ENCODE data around the gene GLT8D2.

Gene GLT8D2

DNA sequence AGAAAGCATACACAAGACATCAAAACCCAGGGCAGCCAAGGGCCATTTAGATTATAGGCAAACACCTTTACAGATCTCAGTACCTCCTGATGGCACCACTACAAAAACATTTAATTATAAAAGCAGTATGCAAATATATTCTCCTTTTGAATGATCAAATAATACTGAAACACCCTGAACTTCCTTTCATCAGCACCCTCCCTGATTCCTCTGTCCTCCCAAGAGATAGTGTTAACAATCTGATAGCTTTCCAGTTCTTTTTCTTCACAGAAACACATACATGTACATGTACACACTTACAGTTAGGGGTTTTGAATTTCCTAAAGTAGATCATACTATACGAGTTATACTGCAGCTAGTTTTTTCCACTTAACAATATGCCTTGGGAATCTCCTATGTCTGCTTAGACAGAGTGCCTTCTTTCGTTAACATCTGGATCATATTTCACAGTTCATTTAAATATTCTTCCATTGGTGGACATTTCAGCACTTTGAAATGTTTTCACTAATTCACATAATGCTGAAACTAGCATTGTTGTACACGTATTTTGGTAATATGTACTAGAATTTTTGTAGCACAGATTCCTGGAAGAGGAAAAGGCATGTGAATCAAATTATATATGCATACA lies 49.1 kb downstream of the GLT8D2 start:
- Histone ChIP-seq H3K23ac (ENCODE audit: low read depth, low read length, poor library complexity) (no peak overlapping the region), H3K18ac (ENCODE audit: low read length) (no peak overlapping the region), H3K9ac (ENCODE audit: low read depth, low read length, poor library complexity) (no peak overlapping the region), H4K8ac (ENCODE audit: low read depth, low read length) (no peak overlapping the region), H2AFZ (ENCODE audit: low read length) (no peak overlapping the region), H2BK120ac (ENCODE audit: low read depth, low read length) (no peak overlapping the region), H3K14ac (ENCODE audit: low read length) (no peak overlapping the region), H3K27me3 (ENCODE audit: control insufficient read depth in 3 of 3, insufficient read depth in 3 of 3, low read depth in 1 of 3, low read length in 3 of 3) (no peaks in the 10 kb centered on the region), H3K27ac (replicated peaks; ENCODE audit: low read length) (no peak overlapping the region), H3K36me3 (replicated peaks in 1 of 2; ENCODE audit: control insufficient read depth in 2 of 2, insufficient read depth in 2 of 2, low read length in 2 of 2) (no peaks in the 10 kb centered on the region), H2AK5ac (ENCODE audit: low read depth, low read length) (no peak overlapping the region), H2BK5ac (ENCODE audit: low read length) (no peak overlapping the region), H3K4ac (ENCODE audit: low read length) (no peak overlapping the region), H2BK15ac (ENCODE audit: low read length) (no peak overlapping the region), H4K91ac (ENCODE audit: low read depth, low read length, poor library complexity) (no peak overlapping the region), H2BK12ac (ENCODE audit: low read length) (no peak overlapping the region), H3K79me1 (ENCODE audit: low read depth, low read length) (no peaks in the 10 kb centered on the region), H3K4me1 (ENCODE audit: control insufficient read depth in 2 of 2, insufficient read depth in 1 of 2, low read depth in 1 of 2, low read length in 2 of 2) (no peaks in the 10 kb centered on the region), H3K4me2 (ENCODE audit: insufficient read depth, low read length, poor library complexity, severe bottlenecking) (no peak overlapping the region), H3K4me3 (ENCODE audit: low read length in 2 of 2) (no peak overlapping the region), H3K9me3 (replicated peaks in 1 of 2; ENCODE audit: control insufficient read depth in 2 of 2, insufficient read depth in 1 of 2, low read depth in 1 of 2, low read length in 2 of 2) (no peaks in the 10 kb centered on the region)
- no CpG with 5 or more reads among the region's 3 CpGs for WGBS, 2 donors (ENCODE audit: extremely low coverage in 2 of 2, insufficient read length in 2 of 2, insufficient replicate concordance in 1 of 2)
- no peak for DNase-seq (ENCODE audit: low spot score)

DNA sequence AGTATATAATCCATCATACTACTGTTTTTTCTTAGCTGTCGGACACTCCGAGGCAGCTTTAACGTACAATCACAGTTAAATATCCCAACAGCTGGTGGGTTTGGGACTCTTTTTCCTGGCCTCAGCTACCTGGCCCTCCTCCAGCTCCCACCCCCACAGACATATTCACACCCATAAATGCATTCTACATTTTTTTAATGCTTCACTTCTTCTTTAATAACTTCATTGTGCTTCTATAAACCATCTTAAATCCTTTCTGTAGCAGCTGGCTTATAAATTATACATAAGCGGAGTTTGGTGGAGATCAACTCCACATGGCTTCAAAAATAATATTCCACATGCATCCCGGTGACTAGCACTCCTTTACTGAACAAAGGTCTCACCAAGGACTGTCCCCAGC lies 51.0 kb downstream of the GLT8D2 start:
- no peaks in the 10 kb centered on the region for H3K4me1 ChIP-seq (ENCODE audit: control insufficient read depth in 2 of 2, insufficient read depth in 1 of 2, low read depth in 1 of 2, low read length in 2 of 2)
- H3K4me2 ChIP-seq (ENCODE audit: insufficient read depth, low read length, poor library complexity, severe bottlenecking), result no peak overlapping the region
- H3K9me3 ChIP-seq (replicated peaks in 1 of 2; ENCODE audit: control insufficient read depth in 2 of 2, insufficient read depth in 1 of 2, low read depth in 1 of 2, low read length in 2 of 2), result no peaks in the 10 kb centered on the region
- no peak for DNase-seq (ENCODE audit: low spot score)
- no CpG with 5 or more reads among the region's 5 CpGs for WGBS, 2 donors (ENCODE audit: extremely low coverage in 2 of 2, insufficient read length in 2 of 2, insufficient replicate concordance in 1 of 2)
- no peak overlapping the region for H4K8ac ChIP-seq (ENCODE audit: low read depth, low read length)
- no peak overlapping the region for H2BK120ac ChIP-seq (ENCODE audit: low read depth, low read length)
- H2AFZ ChIP-seq (ENCODE audit: low read length), result no peak overlapping the region
- H2BK12ac ChIP-seq (ENCODE audit: low read length), result no peak overlapping the region
- H3K27me3 ChIP-seq (ENCODE audit: control insufficient read depth in 3 of 3, insufficient read depth in 3 of 3, low read depth in 1 of 3, low read length in 3 of 3), result peaks cover 0 to 6% (median 0%) of the 10 kb centered on the region in 3 experiments
- no peak overlapping the region for H3K23ac ChIP-seq (ENCODE audit: low read depth, low read length, poor library complexity)
- no peak overlapping the region for H4K91ac ChIP-seq (ENCODE audit: low read depth, low read length, poor library complexity)
- no peak overlapping the region for H3K27ac ChIP-seq (replicated peaks; ENCODE audit: low read length)
- H3K18ac ChIP-seq (ENCODE audit: low read length), result no peak overlapping the region
- H3K4me3 ChIP-seq (ENCODE audit: low read length in 2 of 2), result no peak overlapping the region
- no peak overlapping the region for H2AK5ac ChIP-seq (ENCODE audit: low read depth, low read length)
- H3K79me1 ChIP-seq (ENCODE audit: low read depth, low read length), result no peaks in the 10 kb centered on the region
- H2BK5ac ChIP-seq (ENCODE audit: low read length), result no peak overlapping the region
- H2BK15ac ChIP-seq (ENCODE audit: low read length), result no peak overlapping the region
- H3K4ac ChIP-seq (ENCODE audit: low read length), result no peak overlapping the region
- H3K14ac ChIP-seq (ENCODE audit: low read length), result no peak overlapping the region
- no peaks in the 10 kb centered on the region for H3K36me3 ChIP-seq (replicated peaks in 1 of 2; ENCODE audit: control insufficient read depth in 2 of 2, insufficient read depth in 2 of 2, low read length in 2 of 2)
- H3K9ac ChIP-seq (ENCODE audit: low read depth, low read length, poor library complexity), result no peak overlapping the region

DNA sequence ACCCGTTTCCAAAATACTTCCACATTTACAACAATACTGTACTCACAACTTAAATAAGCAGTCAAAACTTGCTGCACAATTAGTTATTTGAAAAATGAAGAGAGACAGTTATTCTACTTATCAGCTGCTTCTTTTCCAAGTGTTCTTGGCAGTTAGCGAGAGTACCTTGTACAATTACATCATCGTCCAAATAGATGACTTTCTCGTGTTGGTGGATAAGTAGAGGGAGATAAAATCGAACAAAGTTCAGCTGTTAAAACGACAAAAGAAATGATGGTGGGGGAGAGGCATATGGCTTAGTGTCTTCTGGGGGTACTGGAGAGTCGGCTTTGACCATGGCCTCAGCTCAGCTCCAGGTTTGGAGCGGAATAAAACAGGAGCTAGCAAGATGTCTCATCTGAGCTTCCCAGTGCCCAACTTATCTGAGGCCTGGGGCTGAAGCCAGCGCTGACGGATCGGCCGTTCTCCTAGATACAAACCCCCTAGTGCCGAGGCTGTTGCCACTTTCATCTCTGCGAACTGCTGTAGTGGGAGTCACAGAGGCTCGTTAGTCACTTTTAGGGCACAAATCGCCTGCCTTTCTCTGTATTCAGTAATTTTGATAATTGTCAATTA lies 52.6 kb downstream of the GLT8D2 start:
- Histone ChIP-seq H2AK5ac (ENCODE audit: low read depth, low read length) (no peak overlapping the region), H3K79me1 (ENCODE audit: low read depth, low read length) (no peaks in the 10 kb centered on the region), H3K9ac (ENCODE audit: low read depth, low read length, poor library complexity) (no peak overlapping the region), H4K8ac (ENCODE audit: low read depth, low read length) (no peak overlapping the region), H3K23ac (ENCODE audit: low read depth, low read length, poor library complexity) (no peak overlapping the region), H3K4ac (ENCODE audit: low read length) (no peak overlapping the region), H3K4me1 (ENCODE audit: control insufficient read depth in 2 of 2, insufficient read depth in 1 of 2, low read depth in 1 of 2, low read length in 2 of 2) (no peaks in the 10 kb centered on the region), H3K27ac (replicated peaks; ENCODE audit: low read length) (no peak overlapping the region), H3K4me2 (ENCODE audit: insufficient read depth, low read length, poor library complexity, severe bottlenecking) (no peak overlapping the region), H3K27me3 (ENCODE audit: control insufficient read depth in 3 of 3, insufficient read depth in 3 of 3, low read depth in 1 of 3, low read length in 3 of 3) (peaks cover 0 to 6% (median 0%) of the 10 kb centered on the region in 3 experiments), H3K18ac (ENCODE audit: low read length) (no peak overlapping the region), H2AFZ (ENCODE audit: low read length) (no peak overlapping the region), H2BK15ac (ENCODE audit: low read length) (no peak overlapping the region), H4K91ac (ENCODE audit: low read depth, low read length, poor library complexity) (no peak overlapping the region), H3K36me3 (replicated peaks in 1 of 2; ENCODE audit: control insufficient read depth in 2 of 2, insufficient read depth in 2 of 2, low read length in 2 of 2) (no peaks in the 10 kb centered on the region), H3K9me3 (replicated peaks in 1 of 2; ENCODE audit: control insufficient read depth in 2 of 2, insufficient read depth in 1 of 2, low read depth in 1 of 2, low read length in 2 of 2) (no peaks in the 10 kb centered on the region), H3K4me3 (ENCODE audit: low read length in 2 of 2) (no peak overlapping the region), H2BK12ac (ENCODE audit: low read length) (no peak overlapping the region), H3K14ac (ENCODE audit: low read length) (no peak overlapping the region), H2BK5ac (ENCODE audit: low read length) (no peak overlapping the region), H2BK120ac (ENCODE audit: low read depth, low read length) (no peak overlapping the region)
- DNase-seq (ENCODE audit: low spot score), result no peak
- whole genome bisulfite sequencing, 2 donors (ENCODE audit: extremely low coverage in 2 of 2, insufficient read length in 2 of 2, insufficient replicate concordance in 1 of 2), result 100% methylated on average over 2 of the region's 16 CpGs; no CpG with 5 or more reads in 1 of the 2 donors

DNA sequence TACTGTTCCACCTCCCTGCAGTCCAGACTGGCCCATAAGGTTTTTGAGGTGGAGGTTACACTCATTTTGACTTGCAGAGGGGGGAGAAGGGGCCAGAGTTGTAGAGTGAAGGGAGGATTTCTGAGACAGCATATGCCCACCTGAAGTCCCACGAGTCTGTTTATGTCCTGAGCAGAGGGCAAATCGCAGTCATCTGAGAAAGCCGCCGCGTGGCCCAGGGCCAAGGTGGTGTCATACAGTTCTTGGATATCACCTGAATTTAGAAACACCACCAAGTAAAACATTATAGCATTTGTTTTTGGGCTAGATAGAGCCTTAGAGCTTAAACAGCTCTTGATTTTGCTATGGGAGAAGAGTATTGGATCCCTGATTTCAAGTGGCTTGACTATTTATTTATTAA lies 53.4 kb downstream of the GLT8D2 start:
- no peak overlapping the region for H3K18ac ChIP-seq (ENCODE audit: low read length)
- no CpG with 5 or more reads among the region's 5 CpGs for WGBS, 2 donors (ENCODE audit: extremely low coverage in 2 of 2, insufficient read length in 2 of 2, insufficient replicate concordance in 1 of 2)

More for the DNA sequence above, 53.4 kb downstream of the GLT8D2 start:
- Histone ChIP-seq H3K23ac (ENCODE audit: low read depth, low read length, poor library complexity) (no peak overlapping the region), H2BK15ac (ENCODE audit: low read length) (no peak overlapping the region), H2BK12ac (ENCODE audit: low read length) (no peak overlapping the region), H2AFZ (ENCODE audit: low read length) (no peak overlapping the region), H3K27ac (replicated peaks; ENCODE audit: low read length) (no peak overlapping the region), H3K4me3 (ENCODE audit: low read length in 2 of 2) (no peak overlapping the region), H2BK120ac (ENCODE audit: low read depth, low read length) (no peak overlapping the region), H3K14ac (ENCODE audit: low read length) (no peak overlapping the region), H4K91ac (ENCODE audit: low read depth, low read length, poor library complexity) (no peak overlapping the region), H3K79me1 (ENCODE audit: low read depth, low read length) (no peaks in the 10 kb centered on the region), H3K27me3 (ENCODE audit: control insufficient read depth in 3 of 3, insufficient read depth in 3 of 3, low read depth in 1 of 3, low read length in 3 of 3) (peaks cover 0 to 6% (median 0%) of the 10 kb centered on the region in 3 experiments), H3K36me3 (replicated peaks in 1 of 2; ENCODE audit: control insufficient read depth in 2 of 2, insufficient read depth in 2 of 2, low read length in 2 of 2) (no peaks in the 10 kb centered on the region), H3K4me1 (ENCODE audit: control insufficient read depth in 2 of 2, insufficient read depth in 1 of 2, low read depth in 1 of 2, low read length in 2 of 2) (no peaks in the 10 kb centered on the region), H4K8ac (ENCODE audit: low read depth, low read length) (no peak overlapping the region), H3K4ac (ENCODE audit: low read length) (no peak overlapping the region), H3K9ac (ENCODE audit: low read depth, low read length, poor library complexity) (no peak overlapping the region), H2AK5ac (ENCODE audit: low read depth, low read length) (no peak overlapping the region), H3K9me3 (replicated peaks in 1 of 2; ENCODE audit: control insufficient read depth in 2 of 2, insufficient read depth in 1 of 2, low read depth in 1 of 2, low read length in 2 of 2) (no peaks in the 10 kb centered on the region), H2BK5ac (ENCODE audit: low read length) (no peak overlapping the region), H3K4me2 (ENCODE audit: insufficient read depth, low read length, poor library complexity, severe bottlenecking) (no peak overlapping the region)
- DNase-seq (ENCODE audit: low spot score), result no peak
